CD4-positive, CD25-positive, alpha-beta regulatory T cell (primary cell): Measurements from ENCODE around the gene RAD51B. TPM values are rescaled to one million over a fixed set of nuclear protein-coding genes. Genes with fewer than 3 reads are reported as not detected.
A peak's percentile ranks its signal among the peaks of the same experiment; 100 is the strongest.

Experiments used
- ATAC-seq, 2 donors: fragments of 150-1000 bp; cut with Tn5 transposase; one replicate each; pipeline ENCODE4 v1.10.0; 2021; ENCODE audit warnings: low read depth in 2 of 2, moderate number of reproducible peaks in 2 of 2, moderate library complexity in 1 of 2
- DNase-seq, 3 donors: peaks; one replicate each; pipeline versions ENCODE4 v3.0.0 to v3.0.0-alpha.2; 2012 to 2022; ENCODE audit warnings: mixed read lengths in 1 of 3
- H3K27ac ChIP-seq: one replicate; pipeline ENCODE4 v1.7.0; 2013; ENCODE audit warnings: mild to moderate bottlenecking, low read length; ENCODE audit not compliant: insufficient read depth, poor library complexity, severe bottlenecking
- H3K27me3 ChIP-seq: one replicate; pipeline ENCODE4 v1.7.0; 2013; ENCODE audit warnings: low read length; ENCODE audit not compliant: control insufficient read depth, insufficient read depth
- H3K36me3 ChIP-seq: one replicate; pipeline ENCODE4 v1.7.0; 2013; ENCODE audit warnings: mild to moderate bottlenecking, low read length, moderate library complexity; ENCODE audit not compliant: control insufficient read depth, insufficient read depth
- H3K4me1 ChIP-seq: 2 replicates; pipeline ENCODE4 v1.7.0; 2013; ENCODE audit warnings: mild to moderate bottlenecking, low read length; ENCODE audit not compliant: insufficient read depth, control insufficient read depth, poor library complexity, severe bottlenecking
- H3K4me3 ChIP-seq: one replicate; pipeline ENCODE4 v1.7.0; 2013; ENCODE audit warnings: low read depth, mild to moderate bottlenecking, low read length, moderate library complexity
- H3K9me3 ChIP-seq, 2 experiments: 1 replicate in 1 of 2; 2 replicates in 1 of 2; pipeline ENCODE4 v1.7.0; 2013; ENCODE audit warnings: low read length in 2 of 2, mild to moderate bottlenecking in 1 of 2, moderate library complexity in 1 of 2; ENCODE audit not compliant: control insufficient read depth in 2 of 2
- H3K27ac Mint-ChIP-seq, 3 donors: one replicate each; pipeline ENCODE4 v1.8.0; 2020 to 2022; ENCODE audit warnings: mild to moderate bottlenecking in 3 of 3, mixed read lengths in 3 of 3, moderate library complexity in 2 of 3
- H3K27me3 Mint-ChIP-seq: one replicate; pipeline ENCODE4 v1.8.0; 2022; ENCODE audit warnings: mild to moderate bottlenecking, mixed read lengths
- H3K36me3 Mint-ChIP-seq: one replicate; pipeline ENCODE4 v1.8.0; 2020; ENCODE audit warnings: mixed read lengths
- H3K4me1 Mint-ChIP-seq, 4 donors: one replicate each; pipeline ENCODE4 v1.8.0; 2020 to 2022; ENCODE audit warnings: mixed read lengths in 4 of 4, mild to moderate bottlenecking in 1 of 4
- H3K4me3 Mint-ChIP-seq, 4 donors: one replicate each; pipeline ENCODE4 v1.8.0; 2020 to 2022; ENCODE audit warnings: mild to moderate bottlenecking in 4 of 4, mixed read lengths in 4 of 4, moderate library complexity in 3 of 4
- H3K9me3 Mint-ChIP-seq, 7 donors: one replicate each; pipeline ENCODE4 v1.8.0; 2020 to 2022; ENCODE audit warnings: mixed read lengths in 7 of 7, mild to moderate bottlenecking in 3 of 7, moderate library complexity in 2 of 7
- polyA plus RNA-seq, 4 donors: library from polyadenylated mRNA; unstranded; fragments of 300-500 nt; fragmentation: Illumina TruSeq; gene quantifications; one replicate each; pipeline ENCODE4 v1.2.3, GENCODE V29; 2021
- total RNA-seq: library from RNA; stranded (reverse); gene quantifications from one replicate; pipeline ENCODE4 v1.2.3, GENCODE V29; 2022

Gene RAD51B
- total and polyA plus RNA-seq, 5 donors from 2014 or later: 19.1 to 40.2 (median 28.1) TPM

DNA sequence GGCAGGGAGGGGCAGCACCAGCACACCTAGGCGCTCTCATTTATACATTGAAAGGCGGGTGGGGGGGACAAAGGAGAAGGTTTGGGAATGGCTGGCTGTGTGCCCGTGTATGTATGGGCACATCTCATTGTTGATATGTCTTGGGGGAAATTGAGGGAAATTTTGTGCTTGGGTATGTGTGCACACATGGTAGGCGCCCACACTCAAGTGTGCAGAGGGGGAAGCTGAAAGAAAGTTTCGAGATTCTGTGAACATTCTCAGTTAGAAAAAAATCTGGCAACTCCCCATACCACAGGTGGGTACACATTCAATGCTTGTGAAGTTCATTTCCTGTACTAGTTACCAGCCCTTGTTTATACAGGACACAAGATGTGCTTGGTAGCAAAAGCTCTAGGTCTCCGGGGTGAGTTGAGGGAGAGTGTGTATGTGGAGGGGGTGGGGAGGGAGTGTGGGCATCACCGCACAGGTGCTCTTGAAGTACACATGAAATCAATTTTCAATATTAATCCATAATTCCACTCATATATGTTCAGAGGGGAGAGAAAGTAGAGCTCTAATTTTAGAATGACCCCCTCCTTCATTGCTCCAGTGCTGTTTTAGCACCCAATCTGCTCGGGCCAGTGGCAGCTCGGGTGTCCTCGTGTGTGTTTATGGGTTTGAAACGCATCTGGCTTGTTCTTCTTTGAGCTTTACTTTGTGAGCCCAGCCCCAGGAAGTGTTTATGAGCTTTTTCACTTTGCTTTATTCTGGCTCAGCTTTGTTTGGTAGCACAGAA is 687.3 kb downstream of the RAD51B start:
- H3K4me1 Mint-ChIP-seq: peaks cover 18 to 90% (median 34%) of the 10 kb centered on the region in 4 donors
- peak overlapping the region; percentile 87 to 99 (median 89) for H3K27ac Mint-ChIP-seq
- no peaks in the 10 kb centered on the region for H3K27me3 Mint-ChIP-seq
- Histone ChIP-seq H3K27ac (peak overlapping the region; percentile 68), H3K36me3 (no peaks in the 10 kb centered on the region), H3K9me3 (no peaks in the 10 kb centered on the region), H3K27me3 (no peaks in the 10 kb centered on the region), H3K4me3 (peak overlapping the region; percentile 72), H3K4me1 (peaks cover 40% of the 10 kb centered on the region)
- no peaks in the 10 kb centered on the region for H3K36me3 Mint-ChIP-seq
- DNase-seq (peak in 2 of 3 donors; percentile 73 to 82), ATAC-seq (peak; percentile 80 to 85)
- no peaks in the 10 kb centered on the region for H3K9me3 Mint-ChIP-seq
- H3K4me3 Mint-ChIP-seq: peak overlapping the region; percentile 47 to 76 (median 67)

- peak overlapping the region; percentile 72 for H3K4me3 ChIP-seq
- peaks cover 39% of the 10 kb centered on the region for H3K4me1 ChIP-seq
- H3K36me3 ChIP-seq: no peaks in the 10 kb centered on the region
- Mint-ChIP-seq H3K27me3 (no peaks in the 10 kb centered on the region), H3K4me3 (peak overlapping the region; percentile 47 to 76 (median 67)), H3K27ac (peak overlapping the region; percentile 87 to 99 (median 89)), H3K4me1 (peaks cover 23 to 87% (median 37%) of the 10 kb centered on the region in 4 donors), H3K9me3 (no peaks in the 10 kb centered on the region), H3K36me3 (no peaks in the 10 kb centered on the region)
- peak; percentile 23 to 32 (median 30) for DNase-seq
- peak overlapping the region; percentile 68 for H3K27ac ChIP-seq
- peak; percentile 6 to 26 for ATAC-seq
- H3K27me3 ChIP-seq: no peaks in the 10 kb centered on the region
- no peaks in the 10 kb centered on the region for H3K9me3 ChIP-seq
Observed at GRCh38 chr14:68507544-68508081, 688.0 kb downstream of the RAD51B start.

GRCh38 chr14:68508581-68508980 is 689.0 kb downstream of the RAD51B start:
- DNase-seq: no peak
- peak overlapping the region; percentile 87 to 99 (median 89) for H3K27ac Mint-ChIP-seq
- peaks cover 28 to 88% (median 38%) of the 10 kb centered on the region in 4 donors for H3K4me1 Mint-ChIP-seq
- no peaks in the 10 kb centered on the region for H3K9me3 ChIP-seq
- H3K36me3 ChIP-seq: no peaks in the 10 kb centered on the region
- H3K9me3 Mint-ChIP-seq: no peaks in the 10 kb centered on the region
- no peak for ATAC-seq
- no peaks in the 10 kb centered on the region for H3K36me3 Mint-ChIP-seq
- H3K27me3 Mint-ChIP-seq: no peaks in the 10 kb centered on the region
- H3K4me3 Mint-ChIP-seq: peak overlapping the region in 2 of 4 donors; percentile 43 to 46
- H3K4me1 ChIP-seq: peaks cover 39% of the 10 kb centered on the region
- no peak overlapping the region for H3K4me3 ChIP-seq
- H3K27ac ChIP-seq: no peak overlapping the region
- H3K27me3 ChIP-seq: no peaks in the 10 kb centered on the region

DNA sequence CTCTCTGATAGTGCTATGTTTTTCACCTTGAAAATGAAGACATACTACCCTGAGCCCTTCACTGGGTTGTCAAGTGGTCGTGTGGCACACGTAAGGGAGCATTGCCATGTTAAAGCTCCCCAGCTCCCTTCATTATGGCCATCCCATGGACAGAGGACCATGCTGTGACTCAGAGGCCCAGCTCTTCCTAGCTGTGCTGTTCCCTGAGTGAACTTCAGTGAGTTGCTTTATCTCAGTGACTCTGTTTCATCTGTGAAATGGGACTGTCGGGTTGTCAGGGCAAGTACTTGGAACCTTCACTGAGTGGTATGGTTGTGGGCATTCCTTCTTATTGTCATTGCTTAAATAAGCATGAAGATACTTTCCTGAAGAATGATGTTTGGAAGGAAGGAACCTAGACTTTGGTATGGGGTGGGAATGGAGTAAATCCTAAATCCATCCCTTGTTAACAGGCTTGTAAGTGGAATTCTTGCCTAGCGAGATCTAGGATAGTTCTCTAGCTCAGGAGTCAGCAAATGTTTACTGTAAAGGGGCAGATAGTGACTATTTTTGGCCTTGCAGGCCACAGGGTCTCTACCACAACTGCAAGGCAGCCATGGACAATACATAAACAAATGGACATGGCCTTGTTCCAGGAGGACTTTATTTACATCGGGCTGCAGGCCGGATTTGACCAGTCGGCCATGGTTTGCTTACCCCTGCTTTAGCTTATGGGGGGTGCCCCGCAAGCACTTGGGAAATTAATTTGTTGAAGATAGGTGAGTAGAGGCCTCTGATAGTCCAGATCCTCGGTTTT is 689.8 kb downstream of the RAD51B start:
- no peak for DNase-seq
- no peaks in the 10 kb centered on the region for H3K27me3 Mint-ChIP-seq
- no peaks in the 10 kb centered on the region for H3K36me3 Mint-ChIP-seq
- H3K4me3 Mint-ChIP-seq: peak overlapping the region in 2 of 4 donors; percentile 43 to 46
- peak overlapping the region; percentile 19 to 89 (median 76) for H3K27ac Mint-ChIP-seq
- Histone ChIP-seq H3K27ac (no peak overlapping the region), H3K4me1 (peaks cover 39% of the 10 kb centered on the region), H3K36me3 (no peaks in the 10 kb centered on the region), H3K27me3 (no peaks in the 10 kb centered on the region), H3K9me3 (no peaks in the 10 kb centered on the region), H3K4me3 (no peak overlapping the region)
- no peak for ATAC-seq
- no peaks in the 10 kb centered on the region for H3K9me3 Mint-ChIP-seq
- peaks cover 28 to 86% (median 40%) of the 10 kb centered on the region in 4 donors for H3K4me1 Mint-ChIP-seq

- Histone ChIP-seq H3K9me3 (no peaks in the 10 kb centered on the region), H3K4me3 (no peak overlapping the region), H3K27me3 (no peaks in the 10 kb centered on the region), H3K27ac (no peak overlapping the region), H3K36me3 (no peaks in the 10 kb centered on the region), H3K4me1 (peaks cover 32% of the 10 kb centered on the region)
- Mint-ChIP-seq H3K4me1 (peaks cover 28 to 76% (median 39%) of the 10 kb centered on the region in 4 donors), H3K4me3 (no peak overlapping the region), H3K9me3 (no peaks in the 10 kb centered on the region), H3K27ac (peak overlapping the region in 2 of 3 donors; percentile 62 to 71), H3K36me3 (no peaks in the 10 kb centered on the region), H3K27me3 (no peaks in the 10 kb centered on the region)
- no peak for DNase-seq
- no peak for ATAC-seq
Observed at GRCh38 chr14:68510201-68511128, 690.9 kb downstream of the RAD51B start.

DNA sequence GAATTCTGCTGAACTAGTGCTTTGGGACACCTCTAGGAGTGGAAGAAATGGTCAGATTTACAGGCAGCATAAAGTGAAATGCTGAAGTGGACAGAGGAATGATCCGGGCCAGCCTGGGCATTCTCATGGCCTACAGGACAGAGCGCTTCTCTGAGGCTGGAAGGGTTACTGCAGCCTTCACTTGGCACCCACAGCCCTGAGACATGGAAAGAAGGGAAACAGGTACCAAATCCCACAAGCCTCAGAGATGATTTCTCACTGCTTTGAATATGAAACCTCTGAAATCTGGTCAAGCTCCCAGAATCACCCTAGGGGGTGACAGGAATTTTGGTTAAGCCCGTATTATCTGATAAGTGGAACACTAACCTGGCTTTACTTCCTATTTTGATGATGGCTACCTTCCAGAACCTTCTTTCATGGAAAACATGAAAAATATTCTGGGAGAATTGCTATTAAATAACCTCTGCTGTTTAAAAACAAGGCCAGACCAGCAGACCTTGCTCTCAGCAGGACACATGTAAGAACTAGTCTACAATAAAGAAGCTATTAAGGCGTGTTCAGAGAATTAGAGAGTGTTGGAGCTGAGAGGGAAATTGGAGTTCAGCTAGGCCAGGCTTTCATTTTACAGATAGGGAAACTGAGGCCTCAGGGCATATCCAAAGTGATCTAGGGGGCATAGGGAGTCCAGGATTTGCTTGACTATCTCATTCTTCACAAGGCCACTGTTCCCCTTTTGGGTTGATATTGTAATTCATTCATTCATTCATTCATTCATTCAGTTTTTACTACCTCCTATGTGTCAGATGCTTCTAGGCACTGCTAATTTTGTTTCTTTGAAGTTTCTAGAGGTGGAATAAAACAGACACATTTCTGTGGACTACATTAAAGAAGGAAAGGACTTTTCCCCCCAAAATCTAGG is 691.8 kb downstream of the RAD51B start:
- Mint-ChIP-seq H3K4me1 (peaks cover 20 to 67% (median 35%) of the 10 kb centered on the region in 4 donors), H3K27ac (peak overlapping the region; percentile 20 to 71 (median 62)), H3K4me3 (no peak overlapping the region), H3K27me3 (no peaks in the 10 kb centered on the region), H3K36me3 (no peaks in the 10 kb centered on the region), H3K9me3 (no peaks in the 10 kb centered on the region)
- no peak for DNase-seq
- ATAC-seq: no peak
- H3K27ac ChIP-seq: no peak overlapping the region
- no peak overlapping the region for H3K4me3 ChIP-seq
- H3K4me1 ChIP-seq: peaks cover 23% of the 10 kb centered on the region
- H3K9me3 ChIP-seq: no peaks in the 10 kb centered on the region
- H3K27me3 ChIP-seq: no peaks in the 10 kb centered on the region
- no peaks in the 10 kb centered on the region for H3K36me3 ChIP-seq
